ENCODE measurements around the gene STAM2.
"Not testable (repeated sequence)": the region's sequence is repeated elsewhere in the genome, so short reads cannot be mapped to it uniquely, and the experiment has no call there.

Gene STAM2

DNA sequence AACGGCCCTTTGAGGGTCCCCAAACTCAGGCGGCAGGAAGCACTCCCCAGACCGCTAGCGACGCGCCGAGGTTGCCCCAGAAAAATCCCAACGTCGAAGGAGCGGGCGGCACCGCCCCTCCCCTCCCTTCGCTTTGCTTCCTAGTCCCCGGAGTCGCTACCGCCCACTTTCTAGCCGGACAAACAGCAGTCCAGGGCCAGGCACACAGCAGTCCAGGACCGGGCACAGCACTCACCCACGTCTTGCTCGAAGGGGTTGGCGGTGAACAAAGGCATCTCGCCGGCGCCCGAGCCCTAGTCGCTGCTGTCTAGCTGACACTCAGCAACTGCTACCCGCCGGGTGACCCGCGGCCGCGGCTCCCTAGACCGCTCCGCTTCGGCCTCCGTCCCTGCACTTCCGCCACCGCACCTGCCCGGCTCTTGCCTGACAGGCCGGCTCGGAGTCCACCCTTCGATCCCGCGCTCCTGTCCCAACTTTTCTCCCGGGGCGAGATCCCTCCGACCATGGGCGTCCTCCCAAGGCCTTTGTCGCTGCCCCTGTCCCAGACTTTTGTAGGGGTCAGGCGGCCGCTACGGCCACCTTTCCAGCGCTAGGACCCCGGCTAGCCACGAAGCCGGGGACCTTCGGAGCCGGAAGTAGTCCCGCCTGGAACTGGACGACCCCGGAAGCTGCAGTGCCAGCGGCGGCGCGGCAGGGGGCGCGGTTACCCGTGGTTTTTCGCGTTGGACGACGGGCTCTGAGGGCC is at the start of gene STAM2:
TSS of gene STAM2 (minus strand) at position 396 of the 745 bp plus-strand sequence. CDS start at position 275, 121 bp downstream.
- DNase-seq: peak; percentile 92

- no peak for DNase-seq
These were observed 48.4 kb upstream of the STAM2 start for GRCh38 chr2:152223977-152224376.

DNA sequence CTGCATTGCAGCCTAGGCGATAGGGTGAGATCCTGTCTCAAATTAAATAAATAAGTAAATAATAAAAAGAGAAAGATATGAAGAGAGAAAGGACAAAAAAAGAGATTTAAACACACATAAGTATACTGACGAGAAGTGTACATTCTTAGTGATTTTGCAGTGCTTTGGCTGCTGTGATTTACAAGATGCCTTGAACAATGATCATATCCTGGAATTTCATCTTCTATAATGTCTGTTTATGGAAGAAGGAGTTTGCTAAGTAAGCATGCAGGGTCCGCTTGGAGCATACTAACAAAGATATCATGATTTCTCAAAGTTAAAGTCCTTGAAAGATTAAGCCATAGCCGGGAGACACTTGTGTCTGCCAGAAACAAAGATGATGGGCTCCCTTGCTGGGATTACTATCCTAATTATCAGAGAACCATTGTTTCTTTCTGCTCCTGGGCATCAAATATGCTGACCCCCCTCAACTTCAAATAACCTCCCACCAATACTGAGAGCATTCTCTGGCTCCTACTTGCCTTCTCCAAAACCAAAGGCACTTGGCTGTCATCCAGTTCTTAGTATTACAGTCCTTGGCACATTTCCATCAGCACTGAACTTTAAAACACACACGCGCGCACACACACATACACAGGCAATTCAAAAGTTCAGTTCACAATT is 47.5 kb upstream of the STAM2 start:
- peak; percentile 92 for DNase-seq

- peak; percentile 30 for DNase-seq
These were observed 46.3 kb upstream of the STAM2 start for GRCh38 chr2:152221839-152222238.

DNA sequence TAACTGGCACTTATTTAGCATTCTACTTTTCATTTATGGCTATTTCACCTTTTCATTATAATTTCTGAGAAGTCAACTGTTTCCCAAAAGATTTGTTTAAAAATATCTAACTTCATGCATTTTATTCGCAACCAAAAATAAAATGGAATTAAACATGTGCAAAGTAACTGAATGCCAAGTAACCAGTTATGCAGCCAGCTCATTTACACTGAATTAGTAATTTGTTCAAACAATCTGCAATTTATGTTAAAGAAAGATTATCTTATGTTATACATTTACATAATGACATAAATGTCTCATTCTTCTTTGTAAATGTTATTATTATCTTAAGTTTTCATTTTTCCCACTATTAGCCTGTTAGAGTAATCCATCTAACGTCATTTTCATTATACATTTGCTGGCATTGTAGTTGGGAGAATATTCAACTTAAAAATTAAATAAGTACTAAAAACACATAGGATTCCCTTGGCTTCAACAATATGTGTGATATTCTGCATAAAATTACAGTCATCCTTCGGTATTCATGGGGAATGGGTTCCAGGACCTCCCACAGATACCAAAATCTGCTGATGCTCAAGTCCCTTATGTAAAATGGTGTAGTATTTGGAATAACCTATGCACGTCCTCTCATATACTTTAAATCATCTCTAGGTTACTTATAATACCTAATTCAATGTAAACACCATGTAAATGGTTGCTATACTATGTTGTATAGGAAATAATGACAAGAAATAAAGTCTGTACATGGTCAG is 43.7 kb upstream of the STAM2 start:
- DNase-seq: no peak

DNA sequence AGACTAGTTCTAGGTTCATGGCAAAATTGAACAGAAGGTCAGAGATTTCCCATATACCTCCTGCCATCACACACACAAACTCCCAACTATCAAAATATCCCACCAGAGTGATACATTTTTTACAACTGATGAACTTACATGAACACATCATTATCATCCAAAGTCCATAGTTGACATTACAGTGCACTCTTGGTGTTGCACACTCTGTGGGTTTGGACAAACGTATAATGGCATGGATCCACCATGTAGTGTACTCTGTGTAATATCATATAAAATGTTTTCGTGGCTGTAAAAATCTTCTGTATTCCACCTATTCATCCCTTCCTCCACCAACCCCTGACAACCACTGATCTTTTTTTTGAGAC is 25.9 kb upstream of the STAM2 start:
- DNase-seq: no peak

- peak; percentile 96 for DNase-seq
These were observed 25.3 kb upstream of the STAM2 start for GRCh38 chr2:152200565-152201465.

GRCh38 chr2:152200101-152200500 is 24.5 kb upstream of the STAM2 start:
- DNase-seq: no peak

GRCh38 chr2:152198499-152198898 is 22.9 kb upstream of the STAM2 start:
- no peak for DNase-seq

DNA sequence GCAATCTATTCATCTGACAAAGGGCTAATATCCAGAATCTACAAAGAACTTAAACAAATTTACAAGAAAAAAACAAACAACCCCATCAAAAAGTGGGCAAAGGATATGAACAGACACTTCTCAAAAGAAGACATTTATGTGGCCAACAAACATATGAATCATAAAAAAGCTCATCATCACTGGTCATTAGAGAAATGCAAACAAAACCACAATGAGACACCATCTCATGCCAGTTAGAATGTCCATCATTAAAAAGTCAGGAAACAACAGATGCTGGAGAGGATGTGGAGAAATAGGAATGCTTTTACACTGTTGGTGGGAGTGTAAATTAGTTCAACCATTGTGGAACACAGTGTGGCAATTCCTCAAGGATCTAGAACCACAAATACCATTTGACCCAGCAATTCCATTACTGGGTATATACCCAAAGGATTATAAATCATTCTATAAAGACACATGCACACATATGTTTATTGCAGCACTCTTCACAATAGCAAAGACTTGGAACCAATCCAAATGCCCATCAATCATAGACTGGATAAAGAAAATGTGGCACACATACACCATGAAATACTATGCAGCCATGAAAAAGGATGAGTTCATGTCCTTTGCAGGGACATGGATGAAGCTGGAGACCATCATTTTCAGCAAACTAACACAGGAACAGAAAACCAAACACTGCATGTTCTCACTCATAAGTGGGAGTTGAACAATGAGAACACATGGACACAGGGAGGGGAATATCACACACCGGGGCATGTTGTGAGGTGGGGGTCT is 22.1 kb upstream of the STAM2 start:
- DNase-seq: not testable (repeated sequence)

GRCh38 chr2:152189622-152190495 is 14.3 kb upstream of the STAM2 start:
- peak; percentile 77 for DNase-seq

DNA sequence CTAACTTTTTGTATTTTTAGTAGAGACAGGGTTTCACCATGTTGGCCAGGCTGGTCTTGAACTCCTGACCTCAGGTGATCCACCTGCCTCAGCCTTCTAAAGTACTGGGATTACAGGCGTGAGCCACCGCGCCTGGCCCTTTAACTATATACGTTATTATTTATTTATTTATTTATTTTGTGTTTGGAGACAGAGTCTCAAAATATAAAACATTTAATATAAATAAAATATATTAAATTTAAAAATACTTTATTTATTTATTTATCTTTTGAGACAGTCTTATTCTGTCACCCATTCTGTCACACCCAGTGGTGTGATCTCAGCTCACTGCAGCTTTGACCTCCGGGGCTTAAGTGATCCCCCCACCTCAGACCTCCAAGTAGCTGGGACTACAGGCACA is 11.2 kb upstream of the STAM2 start:
- not testable (repeated sequence) for DNase-seq

DNA sequence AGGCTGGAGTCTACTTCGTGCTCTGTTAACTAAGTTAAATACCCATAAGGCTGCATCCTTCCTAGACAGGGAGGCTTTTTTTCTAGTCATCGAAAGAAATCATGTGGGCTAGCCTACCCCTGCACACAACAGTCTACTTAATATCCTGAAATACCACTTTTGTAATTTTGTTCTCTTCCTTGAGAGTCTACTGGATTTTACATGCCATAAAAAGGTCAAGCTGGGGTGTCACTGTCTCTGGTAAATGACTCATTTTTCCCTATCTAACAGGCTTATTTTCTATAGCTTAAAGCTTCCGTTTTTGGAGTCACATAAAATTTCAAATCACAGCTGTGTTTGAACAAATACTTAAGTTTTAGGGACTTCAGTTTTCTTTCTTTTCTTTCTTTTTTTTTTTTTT is 10.7 kb upstream of the STAM2 start:
- DNase-seq: peak; percentile 25

- DNase-seq: no peak
These were observed 8.0 kb upstream of the STAM2 start for GRCh38 chr2:152183401-152184073.

- not testable (repeated sequence) for DNase-seq
These were observed 2.1 kb upstream of the STAM2 start for GRCh38 chr2:152177667-152178066.

DNA sequence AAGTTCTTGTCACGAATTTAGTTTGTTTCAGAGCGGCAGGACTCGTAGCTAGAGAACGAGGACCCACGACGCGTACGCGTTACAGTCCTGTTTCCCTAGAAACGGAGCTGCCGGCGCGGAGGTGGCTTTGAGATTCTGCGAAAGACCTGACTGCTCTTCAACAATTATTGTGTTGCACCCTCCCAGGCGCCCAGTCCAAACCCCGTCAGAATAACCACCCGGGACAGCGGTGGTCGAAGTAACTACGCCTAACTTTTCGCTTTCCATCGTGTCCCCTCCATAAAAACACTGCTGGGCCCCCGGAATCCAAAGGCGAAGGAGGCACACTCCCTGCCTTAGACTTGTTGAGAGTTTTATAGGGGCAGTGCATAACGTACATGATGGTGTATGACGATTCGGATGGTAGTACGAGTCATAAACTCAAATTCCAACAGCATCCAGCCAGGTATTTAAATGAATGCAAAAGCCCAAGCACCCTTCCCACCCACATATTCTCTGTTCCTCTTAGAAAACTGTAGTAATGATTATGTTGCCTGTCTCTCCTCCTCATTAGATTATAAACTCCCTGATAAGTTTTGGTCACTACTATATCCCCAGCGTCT is 651 bp upstream of the STAM2 start:
- peak; percentile 22 for DNase-seq

- no peak for DNase-seq
These were observed 573 bp downstream of the STAM2 start for GRCh38 chr2:152175012-152175367.

DNA sequence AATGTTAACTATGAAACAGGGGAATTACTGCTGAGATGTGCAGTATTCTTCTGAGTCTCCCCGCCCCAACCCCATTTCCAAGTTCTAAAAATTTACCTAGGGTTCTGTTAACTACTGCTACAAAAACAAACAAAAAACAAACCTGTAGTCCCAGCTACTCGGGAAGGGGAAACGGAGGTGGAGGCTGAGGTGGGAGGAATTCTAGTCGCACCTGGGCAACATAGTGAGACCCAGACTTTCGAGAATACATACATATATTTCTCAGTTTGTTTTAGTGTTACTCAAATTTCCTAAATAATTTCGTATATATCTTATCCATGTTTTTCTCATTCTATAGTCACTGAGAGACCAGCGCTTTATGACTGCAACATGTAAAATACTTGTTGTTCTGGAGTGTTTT is 989 bp downstream of the STAM2 start:
- DNase-seq: no peak

- DNase-seq: no peak
These were observed 1.7 kb downstream of the STAM2 start for GRCh38 chr2:152173831-152174230.

Data from fibroblast of skin of right quadriceps (primary cell).